Measurements from ENCODE around the gene KIF25.
"Not testable (repeated sequence)": the region's sequence is repeated elsewhere in the genome, so short reads cannot be mapped to it uniquely, and the experiment has no call there.

Gene KIF25

GRCh38 chr6:168075216-168075615 lies 77.7 kb downstream of the KIF25 start:
- TF ChIP-seq, protein P1, sequence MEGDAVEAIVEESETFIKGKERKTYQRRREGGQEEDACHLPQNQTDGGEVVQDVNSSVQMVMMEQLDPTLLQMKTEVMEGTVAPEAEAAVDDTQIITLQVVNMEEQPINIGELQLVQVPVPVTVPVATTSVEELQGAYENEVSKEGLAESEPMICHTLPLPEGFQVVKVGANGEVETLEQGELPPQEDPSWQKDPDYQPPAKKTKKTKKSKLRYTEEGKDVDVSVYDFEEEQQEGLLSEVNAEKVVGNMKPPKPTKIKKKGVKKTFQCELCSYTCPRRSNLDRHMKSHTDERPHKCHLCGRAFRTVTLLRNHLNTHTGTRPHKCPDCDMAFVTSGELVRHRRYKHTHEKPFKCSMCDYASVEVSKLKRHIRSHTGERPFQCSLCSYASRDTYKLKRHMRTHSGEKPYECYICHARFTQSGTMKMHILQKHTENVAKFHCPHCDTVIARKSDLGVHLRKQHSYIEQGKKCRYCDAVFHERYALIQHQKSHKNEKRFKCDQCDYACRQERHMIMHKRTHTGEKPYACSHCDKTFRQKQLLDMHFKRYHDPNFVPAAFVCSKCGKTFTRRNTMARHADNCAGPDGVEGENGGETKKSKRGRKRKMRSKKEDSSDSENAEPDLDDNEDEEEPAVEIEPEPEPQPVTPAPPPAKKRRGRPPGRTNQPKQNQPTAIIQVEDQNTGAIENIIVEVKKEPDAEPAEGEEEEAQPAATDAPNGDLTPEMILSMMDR (IDR thresholded peaks at IDR 0.05; ENCODE audit: insufficient read depth, low read depth, low read length, missing control alignments): no peak
- no peak overlapping the region for H3K4me3 ChIP-seq (ENCODE audit: low read length)
- DNase-seq (ENCODE audit: low read depth): no peak

GRCh38 chr6:168075787-168076202 lies 78.3 kb downstream of the KIF25 start:
- no peak for DNase-seq (ENCODE audit: low read depth)
- TF ChIP-seq, protein P1 (IDR thresholded peaks at IDR 0.05; ENCODE audit: insufficient read depth, low read depth, low read length, missing control alignments): no peak
- no peak overlapping the region for H3K4me3 ChIP-seq (ENCODE audit: low read length)

- DNase-seq (ENCODE audit: low read depth); H3K4me3 ChIP-seq (ENCODE audit: low read length): not testable (repeated sequence)
Measured at GRCh38 chr6:168077401-168077800, 79.9 kb downstream of the KIF25 start.

- H3K4me3 ChIP-seq (ENCODE audit: low read length): no peak overlapping the region
- TF ChIP-seq, protein P1 (IDR thresholded peaks at IDR 0.05; ENCODE audit: insufficient read depth, low read depth, low read length, missing control alignments): no peak
- DNase-seq (ENCODE audit: low read depth): no peak
Measured at GRCh38 chr6:168078175-168078942, 80.9 kb downstream of the KIF25 start.

DNA sequence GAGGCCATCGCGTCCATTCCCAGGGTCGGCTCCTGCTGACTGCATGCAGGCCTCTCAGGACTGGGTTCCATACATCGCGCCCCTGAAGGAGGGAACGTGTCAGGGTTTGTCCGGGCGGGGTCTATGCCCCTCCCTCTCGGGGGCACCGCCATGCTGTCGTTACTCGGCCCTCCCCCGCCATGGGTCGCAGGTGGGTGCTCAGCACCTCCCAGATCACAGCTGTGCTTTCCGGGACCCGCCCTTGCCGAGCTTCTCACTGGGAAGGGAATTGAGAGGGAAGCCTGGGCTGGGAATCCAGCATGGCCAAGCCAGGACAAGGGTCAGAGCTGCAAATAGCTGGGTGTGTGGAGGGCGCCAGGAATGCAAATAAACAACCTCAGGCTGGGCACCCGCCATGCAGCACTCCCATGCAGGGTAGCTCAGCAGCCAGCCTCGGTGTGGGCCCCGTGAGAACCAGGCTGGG lies 81.5 kb downstream of the KIF25 start, which contains the start of gene FRMD1:
Gene FRMD1 (minus strand): TSS at position 270 of the 463 bp plus-strand sequence. CDS start 118 bp downstream, at position 152.
- H3K4me3 ChIP-seq (ENCODE audit: low read length): no peak within 1 kb of the TSS
- DNase-seq (ENCODE audit: low read depth): no peak
- TF ChIP-seq, protein P1 (IDR thresholded peaks at IDR 0.05; ENCODE audit: insufficient read depth, low read depth, low read length, missing control alignments): no peak

DNA sequence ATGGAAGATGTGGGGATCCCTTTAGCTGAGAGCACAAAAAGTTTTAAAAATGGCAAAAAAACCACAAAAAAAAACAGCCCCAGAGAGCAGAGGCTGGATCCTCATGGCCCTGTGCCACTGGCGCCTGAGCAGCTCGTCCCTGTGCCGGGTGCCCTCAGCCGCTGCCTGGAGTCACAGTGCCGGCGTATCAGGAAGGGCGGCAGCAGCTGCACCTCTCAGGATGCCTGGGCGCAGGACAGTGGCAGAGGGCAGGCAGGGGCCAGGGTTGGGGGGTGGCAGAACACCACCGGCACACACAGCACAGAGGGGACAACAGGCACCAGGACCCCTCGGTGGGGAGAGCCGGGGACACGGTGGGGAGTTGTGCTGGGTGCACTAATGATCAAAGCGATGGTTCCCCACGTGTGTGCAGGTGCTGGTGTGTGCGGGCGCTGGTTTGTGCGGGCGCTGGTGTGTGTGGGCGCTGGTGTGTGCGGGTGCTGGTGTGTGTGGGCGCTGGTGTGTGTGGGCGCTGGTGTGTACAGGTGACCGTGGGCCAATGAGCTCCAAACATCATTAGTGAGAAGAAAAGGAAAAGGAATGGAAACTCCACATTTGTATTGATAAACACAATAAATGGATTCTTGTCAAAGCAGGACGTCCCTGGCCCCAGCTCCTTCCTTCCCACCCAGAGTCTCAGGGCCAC lies 83.1 kb downstream of the KIF25 start:
- DNase-seq (ENCODE audit: low read depth): no peak
- H3K4me3 ChIP-seq (ENCODE audit: low read length): no peak overlapping the region
- TF ChIP-seq, protein P1 (IDR thresholded peaks at IDR 0.05; ENCODE audit: insufficient read depth, low read depth, low read length, missing control alignments): no peak

GRCh38 chr6:168081858-168082546 lies 84.5 kb downstream of the KIF25 start:
- TF ChIP-seq, protein P1 (IDR thresholded peaks at IDR 0.05; ENCODE audit: insufficient read depth, low read depth, low read length, missing control alignments): no peak
- no peak overlapping the region for H3K4me3 ChIP-seq (ENCODE audit: low read length)
- DNase-seq (ENCODE audit: low read depth): no peak

Data from epithelial cell of esophagus (primary cell).